HL-60 (cell line): ENCODE measurements around the gene PARD6G.

Experiments used
- CTCF ChIP-seq: IDR thresholded peaks from one replicate; pipeline ENCODE4 v1.5.1; 2011; ENCODE audit warnings: low read length, control low read depth, inconsistent platforms; ENCODE audit not compliant: insufficient read depth
- GABPA ChIP-seq: IDR thresholded peaks from 2 replicates; pipeline ENCODE4 v1.6.1; 2012; ENCODE audit warnings: low read depth
- POLR2AphosphoS5 ChIP-seq: IDR thresholded peaks from 2 replicates; pipeline ENCODE4 v1.6.1; 2012; ENCODE audit warnings: low read depth

GRCh38 chr18:80163183-80163582 lies 84.1 kb downstream of the PARD6G start:
- TF ChIP-seq POLR2AphosphoS5, result no peak
- no peak for TF ChIP-seq CTCF
- TF ChIP-seq GABPA, result no peak
